ACC112 (cell line): ENCODE data around the gene LAMC3.

ENCODE experiments used
- H2AFZ ChIP-seq: fragments of 200-600 bp; sonication (generic); one replicate; pipeline ENCODE4 v1.6.0; 2017; ENCODE audit warnings: antibody characterized with exemption, low read length; ENCODE audit not compliant: unreplicated experiment
- H3K27ac ChIP-seq: fragments of 200-600 bp; sonication (generic); 2 replicates; pipeline ENCODE4 v1.5.1; 2014; ENCODE audit warnings: low read depth, mild to moderate bottlenecking, antibody characterized with exemption, low read length, moderate library complexity
- H3K27me3 ChIP-seq: fragments of 200-600 bp; sonication (generic); 2 replicates; pipeline ENCODE4 v1.6.1; 2014; ENCODE audit warnings: mild to moderate bottlenecking, antibody characterized with exemption, low read length, moderate library complexity, mixed read lengths; ENCODE audit not compliant: insufficient read depth
- H3K36me3 ChIP-seq: fragments of 200-600 bp; sonication (generic); 2 replicates; pipeline ENCODE4 v1.6.1; 2016; ENCODE audit warnings: mild to moderate bottlenecking, antibody characterized with exemption, low read length, moderate library complexity, mixed read lengths; ENCODE audit not compliant: insufficient read depth
- H3K4me1 ChIP-seq: fragments of 200-600 bp; sonication (generic); one replicate; pipeline ENCODE4 v1.6.1; 2016; ENCODE audit warnings: low read length, mixed read lengths; ENCODE audit not compliant: insufficient read depth, unreplicated experiment, control insufficient read depth
- H3K4me3 ChIP-seq: fragments of 200-600 bp; sonication (generic); 2 replicates; pipeline ENCODE4 v1.5.1; 2014; ENCODE audit warnings: mild to moderate bottlenecking, low read depth, low read length
- H3K79me2 ChIP-seq: fragments of 200-600 bp; sonication (generic); one replicate; pipeline ENCODE4 v1.6.0; 2016; ENCODE audit warnings: low read length; ENCODE audit not compliant: control insufficient read depth, unreplicated experiment, insufficient read depth

LAMC3 gene

DNA sequence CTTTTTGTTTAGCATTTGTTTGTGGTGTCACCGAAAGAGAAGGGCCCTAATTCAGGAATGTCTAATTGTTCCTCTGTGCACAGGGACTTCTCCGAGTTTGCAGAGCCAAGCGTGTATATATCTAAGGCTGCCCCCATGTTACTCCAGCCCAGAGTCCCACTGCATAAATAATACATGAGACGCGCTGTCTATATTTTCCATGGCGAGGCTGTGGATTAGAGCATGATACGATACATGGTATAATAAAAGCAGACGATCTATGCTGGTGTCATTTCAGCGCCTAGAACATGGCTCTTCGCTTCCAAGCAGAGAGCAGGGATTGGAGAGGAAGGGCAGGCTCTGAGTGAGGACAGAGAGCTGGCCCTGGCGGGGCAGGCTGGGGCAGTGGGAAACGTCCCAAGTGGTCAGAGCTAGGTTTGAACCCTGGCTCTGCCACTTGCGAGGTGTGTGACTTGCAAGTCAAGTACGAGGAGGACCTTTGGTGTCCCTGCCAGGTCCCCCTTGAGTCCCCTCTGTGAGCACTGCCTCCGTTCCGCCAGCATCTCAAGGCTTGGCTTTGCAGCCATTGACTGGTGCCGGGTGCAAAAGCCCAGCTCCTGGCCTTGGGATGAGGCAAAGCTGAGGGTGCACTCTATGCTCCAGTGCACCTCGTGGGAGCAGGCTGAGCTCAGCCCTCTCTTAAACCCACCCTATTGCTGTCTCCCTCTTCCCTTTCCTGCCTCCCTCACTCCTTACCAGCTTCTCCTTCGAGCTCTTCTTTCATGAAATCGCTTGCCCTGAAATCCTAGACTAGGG, 29.2 kb upstream of the LAMC3 start:
- H3K36me3 ChIP-seq: no peaks in the 10 kb centered on the region
- no peak overlapping the region for H3K27ac ChIP-seq
- H3K27me3 ChIP-seq: peaks cover 27% of the 10 kb centered on the region
- H3K4me3 ChIP-seq: no peak overlapping the region
- no peaks in the 10 kb centered on the region for H3K79me2 ChIP-seq
- no peak overlapping the region for H2AFZ ChIP-seq
- no peaks in the 10 kb centered on the region for H3K4me1 ChIP-seq

DNA sequence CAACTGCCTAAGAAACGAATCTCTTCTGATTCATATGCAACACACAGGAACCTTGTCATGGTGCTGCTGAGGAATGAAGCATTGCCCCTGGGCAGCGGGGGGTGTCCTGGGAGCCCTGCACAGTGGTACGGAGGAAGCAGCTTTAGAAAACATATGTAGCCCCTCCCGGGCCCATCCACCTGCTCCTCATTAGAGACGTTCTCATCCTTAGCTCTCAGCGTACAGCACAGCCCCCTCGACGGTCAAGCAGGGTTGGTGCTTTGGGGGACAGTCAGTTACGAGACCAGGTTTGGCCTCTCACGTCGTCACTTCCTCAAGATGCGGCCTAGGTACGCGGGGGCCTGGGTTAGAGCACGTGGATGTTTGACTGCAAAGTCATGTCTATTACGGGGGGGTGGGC, 28.4 kb upstream of the LAMC3 start:
- H3K36me3 ChIP-seq: no peaks in the 10 kb centered on the region
- no peak overlapping the region for H3K4me3 ChIP-seq
- peaks cover 22% of the 10 kb centered on the region for H3K27me3 ChIP-seq
- no peak overlapping the region for H3K27ac ChIP-seq
- no peak overlapping the region for H2AFZ ChIP-seq
- H3K79me2 ChIP-seq: no peaks in the 10 kb centered on the region
- no peaks in the 10 kb centered on the region for H3K4me1 ChIP-seq

DNA sequence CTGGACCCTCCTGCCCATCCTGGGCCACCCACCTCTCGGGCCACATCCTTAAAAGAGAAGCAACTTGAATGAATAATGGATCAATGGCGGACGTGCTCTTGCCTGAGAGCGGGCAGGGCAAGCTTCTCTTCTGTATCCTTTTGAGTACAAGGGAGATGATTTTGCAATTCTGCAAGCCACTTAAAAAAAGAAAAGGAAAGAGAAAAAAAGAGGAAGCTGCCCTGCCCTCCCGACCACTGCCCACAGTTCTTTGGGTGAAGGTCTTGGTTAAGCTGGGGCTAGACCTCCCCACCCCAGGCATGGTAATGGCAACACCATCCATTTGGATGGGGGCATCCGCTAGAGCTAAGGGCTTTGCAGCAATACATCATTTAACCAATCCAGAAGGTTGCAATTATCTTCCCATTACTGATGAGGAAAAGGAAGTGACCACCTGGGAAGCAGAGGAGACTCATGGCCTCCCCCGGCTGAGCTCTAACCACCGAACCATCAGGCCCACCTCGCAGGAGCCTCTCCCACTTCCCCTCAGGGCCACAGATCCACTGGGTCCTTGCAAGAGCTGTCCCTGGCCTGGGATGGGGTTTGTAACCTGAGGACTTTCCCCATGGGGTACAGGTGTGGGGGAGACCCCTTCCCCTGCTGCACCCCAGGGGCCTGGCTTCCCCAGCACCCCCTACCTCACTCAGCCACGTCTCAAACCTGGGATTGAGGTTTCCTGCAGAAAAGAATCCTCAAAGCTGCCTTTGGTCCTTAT, 27.8 kb upstream of the LAMC3 start:
- Histone ChIP-seq H3K36me3 (no peaks in the 10 kb centered on the region), H3K4me3 (no peak overlapping the region), H3K4me1 (no peaks in the 10 kb centered on the region), H3K27me3 (peaks cover 25% of the 10 kb centered on the region), H2AFZ (no peak overlapping the region), H3K27ac (no peak overlapping the region), H3K79me2 (no peaks in the 10 kb centered on the region)

DNA sequence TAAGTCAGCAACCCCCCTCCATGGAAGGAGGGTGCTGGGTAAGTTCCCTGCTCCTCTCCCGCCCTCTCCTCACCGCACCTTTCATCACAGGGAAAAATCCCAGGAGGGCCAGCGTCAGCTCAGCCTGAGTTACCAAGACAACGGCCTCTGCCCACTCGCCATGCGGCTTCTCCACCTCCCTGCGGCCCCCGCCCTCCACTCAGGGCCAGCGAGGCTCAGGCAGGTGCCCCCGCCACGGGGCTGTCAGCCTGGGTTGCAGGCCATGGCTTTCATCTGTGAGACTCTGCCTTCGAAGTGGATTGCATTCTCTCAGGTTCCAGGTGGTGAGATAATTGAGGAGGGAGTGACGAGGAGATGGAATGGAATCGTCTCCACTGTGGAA, 27.2 kb upstream of the LAMC3 start:
- no peak overlapping the region for H3K27ac ChIP-seq
- H3K4me1 ChIP-seq: no peaks in the 10 kb centered on the region
- no peak overlapping the region for H2AFZ ChIP-seq
- H3K4me3 ChIP-seq: no peak overlapping the region
- H3K36me3 ChIP-seq: no peaks in the 10 kb centered on the region
- peaks cover 29% of the 10 kb centered on the region for H3K27me3 ChIP-seq
- H3K79me2 ChIP-seq: no peaks in the 10 kb centered on the region

DNA sequence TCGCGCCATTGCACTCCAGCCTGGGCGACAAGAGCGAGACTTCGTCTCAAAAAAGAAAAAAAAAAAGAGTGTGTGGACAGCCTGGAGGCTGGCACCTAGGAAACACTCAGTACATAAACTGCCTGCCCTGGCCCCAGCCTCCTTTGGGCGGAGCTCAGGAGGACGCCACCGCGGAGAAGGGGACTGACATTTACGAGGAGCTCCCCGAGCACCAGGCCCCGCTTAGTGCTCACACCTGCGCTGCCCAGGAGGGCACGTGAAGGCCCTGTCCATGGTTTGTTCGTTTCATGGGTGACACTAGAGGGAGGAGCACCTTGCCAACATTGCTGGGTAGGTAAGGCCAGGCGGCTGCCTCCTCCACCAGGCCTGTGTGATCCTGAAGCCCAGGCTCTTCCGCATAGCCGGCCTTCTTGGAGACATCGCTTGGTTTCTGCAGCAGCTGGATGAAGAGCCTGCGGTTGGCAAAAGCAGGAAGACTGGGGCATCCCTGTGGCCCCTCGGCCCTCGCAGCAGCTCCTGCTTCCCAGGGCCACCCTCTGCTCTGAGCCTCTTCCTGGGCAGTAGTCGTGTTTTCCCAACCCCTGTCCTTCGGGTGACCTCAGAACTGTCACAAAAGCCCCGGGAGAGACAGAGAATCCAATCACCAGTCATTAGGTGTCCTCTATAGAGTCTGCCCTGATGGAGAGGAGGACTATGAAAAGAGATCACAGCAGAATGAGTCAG, 26.2 kb upstream of the LAMC3 start:
- Histone ChIP-seq H2AFZ (no peak overlapping the region), H3K4me3 (no peak overlapping the region), H3K36me3 (no peaks in the 10 kb centered on the region), H3K27ac (no peak overlapping the region), H3K27me3 (peaks cover 39% of the 10 kb centered on the region), H3K4me1 (no peaks in the 10 kb centered on the region), H3K79me2 (no peaks in the 10 kb centered on the region)

DNA sequence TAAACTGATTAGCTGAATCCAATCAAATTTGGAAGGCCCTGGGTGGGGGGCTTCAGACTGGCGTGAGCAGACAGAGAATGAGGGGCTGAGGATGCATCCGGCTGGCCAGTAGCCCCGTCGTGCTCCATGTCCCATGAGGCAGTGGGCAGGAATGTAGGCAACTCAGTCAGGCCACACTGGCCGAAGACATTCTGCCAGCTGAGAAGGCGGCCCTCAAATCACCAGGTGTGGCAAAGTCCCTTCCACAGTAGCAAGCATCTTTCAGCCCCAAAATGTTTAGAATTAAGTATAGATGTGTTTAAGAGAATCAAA, 25.7 kb upstream of the LAMC3 start:
- no peak overlapping the region for H3K4me3 ChIP-seq
- peaks cover 45% of the 10 kb centered on the region for H3K27me3 ChIP-seq
- H3K27ac ChIP-seq: no peak overlapping the region
- H3K4me1 ChIP-seq: no peaks in the 10 kb centered on the region
- no peak overlapping the region for H2AFZ ChIP-seq
- no peaks in the 10 kb centered on the region for H3K36me3 ChIP-seq
- no peaks in the 10 kb centered on the region for H3K79me2 ChIP-seq

DNA sequence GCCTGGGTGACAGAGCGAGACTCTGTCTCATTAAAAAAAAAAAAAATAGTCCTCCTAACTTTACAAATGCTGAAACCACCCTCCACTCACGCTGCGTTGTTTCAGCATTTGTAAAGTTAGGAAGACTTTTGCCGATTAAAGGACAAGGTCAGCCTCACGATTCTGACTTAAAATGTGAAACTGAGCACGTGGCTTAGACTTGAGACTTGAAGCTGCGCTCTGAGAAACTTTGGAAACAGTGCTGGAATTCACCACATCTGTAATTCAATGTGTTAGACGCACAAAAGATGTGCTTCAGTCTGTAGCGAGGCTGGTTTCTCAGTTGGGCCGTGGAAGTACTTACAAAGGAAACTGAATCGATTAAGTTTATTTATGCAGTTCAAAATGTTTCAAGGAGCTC, 25.0 kb upstream of the LAMC3 start:
- no peaks in the 10 kb centered on the region for H3K36me3 ChIP-seq
- H3K4me3 ChIP-seq: no peak overlapping the region
- peaks cover 47% of the 10 kb centered on the region for H3K27me3 ChIP-seq
- H3K4me1 ChIP-seq: no peaks in the 10 kb centered on the region
- H3K27ac ChIP-seq: no peak overlapping the region
- no peak overlapping the region for H2AFZ ChIP-seq
- H3K79me2 ChIP-seq: no peaks in the 10 kb centered on the region

DNA sequence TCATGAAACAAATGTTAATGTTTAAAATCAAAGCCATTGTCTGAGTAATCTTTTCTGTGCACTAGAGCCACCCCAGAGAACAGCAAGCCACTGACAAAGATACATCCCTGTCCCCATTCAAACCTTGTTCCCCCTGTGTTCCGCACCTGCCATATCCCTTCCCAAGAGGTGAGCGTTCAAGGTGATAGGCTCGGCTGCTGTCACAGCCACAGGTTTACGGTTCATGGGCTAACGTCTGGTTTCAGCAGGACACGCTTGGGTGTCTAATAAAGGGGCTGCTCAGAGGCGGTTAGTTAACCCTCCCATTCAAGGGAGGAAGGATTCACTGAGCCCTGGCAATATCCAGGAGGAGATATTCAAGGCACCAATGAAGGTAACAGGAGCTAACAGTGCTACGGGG, 24.5 kb upstream of the LAMC3 start:
- Histone ChIP-seq H3K4me1 (no peaks in the 10 kb centered on the region), H3K27ac (no peak overlapping the region), H3K4me3 (no peak overlapping the region), H3K27me3 (peaks cover 43% of the 10 kb centered on the region), H3K36me3 (no peaks in the 10 kb centered on the region), H3K79me2 (no peaks in the 10 kb centered on the region), H2AFZ (no peak overlapping the region)

DNA sequence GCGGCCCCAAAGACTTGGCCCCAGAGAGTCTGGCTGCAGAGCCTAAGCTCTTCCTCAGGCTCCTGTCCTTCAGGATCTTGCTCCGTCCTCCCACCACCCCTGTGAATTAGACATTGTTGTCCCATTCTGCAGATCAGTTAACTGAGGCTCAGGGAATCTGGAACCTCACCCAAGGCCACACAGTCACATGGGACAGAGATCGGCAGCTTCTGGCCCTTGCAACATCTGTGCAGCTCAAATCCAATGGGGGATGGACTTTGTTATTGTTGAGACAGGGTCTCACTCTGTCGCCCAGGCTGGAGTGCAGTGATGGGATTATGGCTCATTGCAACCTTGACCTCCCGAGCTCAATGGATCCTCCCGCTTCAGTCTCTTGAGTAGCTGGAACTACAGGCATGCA, 23.9 kb upstream of the LAMC3 start:
- Histone ChIP-seq H3K4me3 (no peak overlapping the region), H3K36me3 (no peaks in the 10 kb centered on the region), H3K79me2 (no peaks in the 10 kb centered on the region), H2AFZ (no peak overlapping the region), H3K27ac (no peak overlapping the region), H3K27me3 (peaks cover 38% of the 10 kb centered on the region), H3K4me1 (no peaks in the 10 kb centered on the region)

DNA sequence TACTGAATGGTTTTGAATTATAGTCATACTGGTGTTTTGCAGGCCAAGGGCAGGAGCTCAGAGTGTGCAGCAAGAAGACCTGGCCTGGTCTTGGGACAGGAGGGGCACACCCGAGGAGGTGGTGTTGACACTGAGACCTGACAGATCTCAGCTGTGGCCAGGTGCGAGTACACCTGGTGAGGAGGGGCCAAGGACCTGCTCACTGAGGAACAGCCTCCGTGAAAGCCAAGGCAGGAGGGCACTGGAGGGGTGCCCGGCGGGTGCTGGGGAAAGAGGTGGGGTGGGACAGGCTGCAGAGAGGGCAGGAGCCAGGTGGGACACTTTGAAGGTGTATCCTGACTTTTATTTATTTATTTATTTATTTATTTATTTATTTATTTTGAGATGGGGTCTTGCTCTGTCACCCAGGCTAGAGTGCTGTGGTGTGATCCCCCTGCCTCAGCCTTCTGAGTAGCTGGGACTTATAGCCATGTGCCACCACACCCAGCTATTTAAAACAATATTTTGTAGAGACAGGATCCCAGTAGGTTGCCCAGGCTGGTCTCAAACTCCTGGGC, 23.3 kb upstream of the LAMC3 start:
- Histone ChIP-seq H3K27me3 (peaks cover 31% of the 10 kb centered on the region), H3K79me2 (no peaks in the 10 kb centered on the region), H3K36me3 (no peaks in the 10 kb centered on the region), H3K27ac (no peak overlapping the region), H3K4me1 (no peaks in the 10 kb centered on the region), H2AFZ (no peak overlapping the region), H3K4me3 (no peak overlapping the region)
